ENCODE results near the gene GMCL1.
"Not testable (repeated sequence)": the region's sequence is repeated elsewhere in the genome, so short reads cannot be mapped to it uniquely, and the experiment has no call there.

Gene GMCL1

DNA sequence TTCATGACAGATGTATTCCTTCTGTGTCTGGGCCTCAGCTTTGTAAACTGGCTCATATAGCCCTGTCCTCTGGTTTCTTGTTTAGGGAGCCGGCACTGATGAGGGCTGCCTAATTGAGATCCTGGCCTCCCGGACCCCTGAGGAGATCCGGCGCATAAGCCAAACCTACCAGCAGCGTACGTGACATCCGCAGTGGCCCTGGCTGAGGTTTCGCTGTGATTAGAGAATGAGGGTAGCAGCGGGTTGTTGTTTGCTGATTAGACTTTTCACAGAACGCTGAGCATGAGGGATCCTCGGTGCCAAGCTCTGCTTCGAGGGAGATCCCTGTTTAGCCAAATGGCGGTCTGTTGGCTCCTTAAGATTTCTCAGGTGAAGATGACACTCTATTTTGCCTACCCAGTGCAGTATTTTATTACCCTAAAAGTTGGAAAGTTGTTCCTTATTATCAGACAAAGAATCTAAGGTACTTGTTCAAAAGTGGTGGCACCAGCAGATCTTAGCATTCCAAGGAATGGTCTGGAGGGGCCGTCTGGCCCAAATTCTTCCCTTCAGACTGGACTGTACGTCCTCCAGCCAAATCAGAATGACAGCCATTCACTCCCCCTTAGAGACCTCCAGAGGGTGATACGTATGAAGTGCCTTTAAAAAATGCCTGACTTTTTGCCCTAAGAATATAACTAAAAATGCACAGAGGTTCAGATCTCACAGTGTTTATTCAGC is 21.5 kb upstream of the GMCL1 start:
- no peak for DNase-seq

DNA sequence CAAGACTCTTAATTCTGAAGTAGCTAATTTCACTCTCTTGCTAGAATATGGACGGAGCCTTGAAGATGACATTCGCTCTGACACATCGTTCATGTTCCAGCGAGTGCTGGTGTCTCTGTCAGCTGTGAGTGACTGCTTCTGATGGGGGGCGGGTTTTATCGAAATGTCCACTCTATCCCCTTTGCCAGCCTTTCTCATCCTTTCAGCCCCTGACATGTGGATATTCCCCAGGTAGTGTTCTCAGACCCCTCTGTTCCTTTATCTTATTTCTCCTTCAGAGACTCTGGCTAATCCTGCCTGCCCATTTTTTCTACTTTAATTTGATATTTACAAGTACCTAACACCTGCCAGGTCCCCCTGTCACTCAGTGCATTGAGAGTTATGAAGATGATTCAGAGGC is 18.9 kb upstream of the GMCL1 start:
- no peak for DNase-seq

DNA sequence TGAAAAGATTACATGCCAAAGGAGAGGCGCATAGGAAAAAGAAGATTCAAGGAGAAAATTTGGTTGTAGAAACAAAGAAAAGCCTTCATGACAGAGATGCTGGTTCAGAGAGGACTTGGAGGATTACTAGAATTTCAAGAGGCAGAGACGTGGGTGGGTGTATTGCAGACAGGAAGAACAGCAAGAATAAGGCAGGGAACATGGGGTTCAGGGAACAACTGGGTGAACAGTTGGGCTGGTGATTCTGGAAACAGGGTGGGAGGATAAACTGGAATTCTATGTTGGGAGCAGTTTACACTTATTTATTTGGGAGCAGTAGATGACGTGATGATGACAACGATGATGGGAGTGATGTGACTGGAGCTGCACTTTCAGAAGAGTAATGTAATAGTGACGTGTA is 18.4 kb upstream of the GMCL1 start:
- no peak for DNase-seq

DNA sequence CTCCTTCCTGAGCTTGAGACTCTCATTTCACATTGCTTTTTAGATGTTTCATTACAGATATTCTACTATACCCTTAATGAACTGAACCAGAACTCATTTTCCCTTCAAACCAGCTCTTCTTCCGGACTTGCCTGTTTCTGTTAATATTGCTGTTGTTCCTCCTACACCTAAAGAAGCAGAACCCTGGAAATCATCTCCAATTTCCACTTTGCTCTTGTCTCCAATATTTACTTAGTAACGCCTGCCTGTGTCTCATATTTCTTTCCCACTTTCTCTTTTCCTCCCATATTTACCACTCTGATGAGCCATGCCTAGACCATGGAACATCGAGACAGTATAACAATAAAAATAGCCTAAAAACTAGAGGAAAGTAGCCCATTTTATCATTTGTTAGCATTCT is 17.9 kb upstream of the GMCL1 start:
- no peak for DNase-seq

DNA sequence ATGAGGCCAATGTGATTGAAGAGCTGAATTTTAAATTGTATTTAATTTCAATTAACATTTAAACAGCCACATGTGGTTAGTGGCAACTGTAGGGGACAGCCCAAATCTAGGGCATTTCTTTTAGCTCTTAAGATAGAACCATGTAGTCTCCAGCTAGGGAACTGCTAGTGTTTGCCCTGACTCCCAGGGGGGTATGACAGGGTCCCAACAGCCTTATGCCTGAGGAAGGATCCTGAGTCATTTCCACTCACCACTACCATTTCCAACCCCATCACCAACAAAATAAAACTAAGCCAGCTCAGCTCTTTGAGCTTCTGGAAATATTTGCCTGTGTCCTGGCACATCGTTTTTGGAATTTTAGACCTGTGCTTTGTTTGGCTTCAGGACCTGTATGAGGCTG is 13.7 kb upstream of the GMCL1 start:
- DNase-seq, result no peak

DNA sequence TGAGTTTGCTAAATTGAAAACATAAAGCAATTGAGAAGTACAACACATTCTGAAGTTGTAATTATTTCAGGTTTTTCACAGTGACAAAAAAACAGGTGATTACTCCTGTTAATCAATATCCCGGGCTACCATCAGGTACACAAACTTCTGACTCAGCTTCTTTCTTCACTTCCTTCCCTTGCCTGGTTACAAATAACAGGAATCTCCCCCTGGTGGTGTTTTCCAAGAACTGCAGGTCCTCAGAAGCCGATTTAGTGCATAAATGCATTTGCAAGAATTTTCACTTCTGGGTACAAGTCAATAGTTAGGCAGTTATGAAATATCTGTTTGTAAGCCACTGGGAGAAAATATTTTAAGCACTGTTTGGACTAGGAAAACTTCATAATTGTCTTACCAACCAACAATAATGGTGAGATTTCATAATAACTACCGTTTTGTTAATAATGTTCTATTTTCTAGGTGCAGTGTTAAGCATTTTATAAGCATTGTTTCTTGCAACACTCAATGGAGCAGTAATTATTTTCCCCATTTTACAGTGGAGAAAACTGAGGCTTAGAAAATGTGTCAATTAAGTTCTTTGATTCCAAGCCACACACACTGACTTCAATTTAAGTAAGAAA is 12.4 kb upstream of the GMCL1 start:
- peak; percentile 72 for DNase-seq

DNA sequence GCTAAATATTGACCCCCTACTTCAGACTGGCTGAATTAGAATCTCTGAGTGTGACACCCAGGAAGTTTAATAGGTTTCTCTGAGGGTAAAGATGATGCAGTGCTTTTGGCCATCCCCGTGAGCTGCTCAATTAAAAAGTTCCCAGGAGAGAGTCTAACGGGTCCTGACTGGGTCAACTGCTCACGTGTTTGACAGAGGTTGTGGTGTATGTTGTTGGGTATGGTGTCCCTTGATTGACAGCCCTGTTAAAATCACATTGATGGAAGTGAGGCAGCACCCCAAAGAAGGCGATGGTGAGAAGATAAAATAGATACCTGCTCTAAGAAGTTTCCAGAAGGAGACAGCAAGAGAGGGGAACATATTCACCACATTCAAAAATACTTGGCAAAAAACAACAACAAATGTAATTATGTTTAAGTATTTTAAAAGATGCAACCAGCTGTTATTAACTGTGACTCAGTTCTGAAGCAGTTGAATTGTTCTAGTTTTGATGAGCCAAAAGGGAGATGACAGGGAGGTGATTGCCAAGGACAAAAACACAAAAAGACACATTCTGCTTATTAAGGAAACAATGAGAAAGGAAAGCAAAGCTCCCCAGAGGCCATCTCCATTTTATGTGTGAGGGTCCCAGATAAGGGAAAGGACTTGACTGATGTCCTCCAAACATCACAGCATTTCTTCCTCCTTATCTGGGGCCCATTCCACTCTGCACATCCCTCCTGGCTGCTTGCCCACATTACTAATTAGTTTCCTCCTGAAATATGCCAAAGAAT is 11.5 kb upstream of the GMCL1 start:
- DNase-seq, result no peak

DNA sequence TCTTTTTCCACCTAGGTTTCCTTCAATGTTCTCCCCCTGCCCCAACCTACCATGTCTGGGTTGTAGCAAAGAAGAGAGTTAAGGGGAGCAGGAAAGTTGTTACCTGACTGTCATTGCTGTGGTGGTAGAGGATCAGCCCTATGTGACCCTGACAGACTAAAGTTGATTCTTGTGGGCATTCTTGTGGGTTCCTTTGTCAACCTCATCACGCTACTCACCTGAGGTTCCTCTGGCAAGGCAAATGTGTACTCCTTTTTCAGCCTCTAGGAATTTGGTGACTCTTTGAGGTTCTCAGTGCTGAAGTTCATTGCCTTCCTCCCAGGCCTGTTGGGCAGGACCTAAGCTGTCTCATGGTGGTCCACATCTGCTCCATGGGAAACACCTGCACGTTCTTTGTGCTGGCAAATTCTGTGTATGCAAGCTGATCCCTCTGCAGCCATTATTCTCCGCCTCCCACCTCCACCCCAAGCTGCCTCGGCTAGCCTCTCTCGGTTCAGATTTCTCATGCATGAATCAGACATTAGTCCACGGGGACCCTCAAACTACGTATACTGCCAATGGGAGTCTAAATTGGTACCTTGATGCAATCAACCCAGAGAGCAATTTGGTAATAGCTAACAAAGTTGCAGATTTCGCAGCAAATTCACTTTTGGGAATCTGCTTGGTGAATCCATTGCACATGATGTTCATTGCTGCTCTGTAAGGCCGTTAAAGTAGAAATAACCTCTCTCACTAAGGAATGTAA is 1.5 kb upstream of the GMCL1 start:
- no peak for DNase-seq

DNA sequence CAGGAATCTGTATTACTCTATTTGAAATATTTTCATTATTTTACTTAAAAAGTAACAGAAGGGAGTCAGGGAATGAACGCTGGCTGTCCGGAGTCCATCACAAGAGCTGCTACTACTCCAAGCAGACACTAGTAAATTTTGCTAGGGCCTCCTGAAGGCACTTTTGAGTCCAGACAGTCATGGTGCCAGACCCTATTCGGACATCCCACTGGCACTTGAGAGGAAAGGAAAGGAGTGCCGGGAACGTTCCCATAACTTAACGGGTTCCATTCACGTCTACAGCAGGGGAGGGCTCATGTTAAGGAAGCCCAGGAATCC is 563 bp upstream of the GMCL1 start:
- no peak for DNase-seq

DNA sequence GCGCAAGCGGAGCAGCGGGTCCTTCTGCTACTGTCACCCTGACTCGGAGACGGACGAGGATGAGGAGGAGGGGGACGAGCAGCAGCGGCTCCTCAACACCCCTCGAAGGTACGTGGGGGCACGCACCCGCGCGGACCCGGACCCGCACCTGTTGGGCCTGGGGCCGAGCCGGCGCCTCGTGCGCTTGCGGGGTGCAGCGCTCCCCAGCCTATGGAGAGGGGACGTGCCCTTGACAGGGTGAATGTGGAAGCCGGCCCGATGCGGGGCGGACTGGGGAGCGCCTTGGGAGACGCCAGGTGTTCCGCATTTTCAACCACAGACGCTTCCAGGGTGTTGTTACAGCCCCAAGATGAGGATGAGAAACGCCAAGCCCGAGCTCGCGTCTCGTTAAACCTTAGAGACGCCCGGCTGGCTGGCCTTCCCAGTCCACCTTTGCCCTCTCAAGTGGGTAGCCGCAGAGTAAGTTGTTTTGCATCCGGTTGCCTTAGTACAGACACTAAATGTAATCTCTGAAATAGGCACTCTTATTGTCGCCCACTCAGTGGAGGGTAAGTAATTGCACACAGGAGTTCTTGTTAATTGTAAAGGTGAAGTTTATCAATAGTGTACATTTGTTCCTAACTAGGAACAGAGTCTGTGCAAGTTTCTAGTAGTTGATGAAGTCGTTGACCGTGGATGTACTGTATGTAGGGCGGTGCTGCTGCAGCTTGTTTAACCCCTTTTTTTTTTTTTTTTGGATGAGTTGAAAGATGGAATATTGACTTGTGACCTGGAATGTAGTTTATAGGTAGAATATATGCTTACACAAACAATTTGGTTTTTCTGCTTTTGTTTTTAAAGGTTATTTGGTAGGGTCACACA is 815 bp downstream of the GMCL1 start:
- DNase-seq, result peak; percentile 35

DNA sequence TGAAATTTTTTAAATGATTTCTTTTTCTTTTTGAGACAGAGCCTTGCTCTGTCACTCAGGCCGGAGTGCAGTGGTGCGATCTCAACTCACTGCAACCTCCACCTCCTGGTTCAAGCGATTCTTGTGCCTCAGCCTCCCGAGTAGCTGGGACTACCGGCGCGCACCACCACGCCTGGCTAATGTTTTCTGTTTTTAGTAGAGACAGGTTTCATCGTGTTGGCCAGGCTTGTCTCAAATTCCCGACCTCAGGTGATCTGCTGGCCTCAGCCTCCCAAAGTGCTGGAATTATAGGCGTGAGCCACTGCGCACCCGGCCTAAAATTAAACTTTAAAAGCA is 1.4 kb downstream of the GMCL1 start:
- not testable (repeated sequence) for DNase-seq

DNA sequence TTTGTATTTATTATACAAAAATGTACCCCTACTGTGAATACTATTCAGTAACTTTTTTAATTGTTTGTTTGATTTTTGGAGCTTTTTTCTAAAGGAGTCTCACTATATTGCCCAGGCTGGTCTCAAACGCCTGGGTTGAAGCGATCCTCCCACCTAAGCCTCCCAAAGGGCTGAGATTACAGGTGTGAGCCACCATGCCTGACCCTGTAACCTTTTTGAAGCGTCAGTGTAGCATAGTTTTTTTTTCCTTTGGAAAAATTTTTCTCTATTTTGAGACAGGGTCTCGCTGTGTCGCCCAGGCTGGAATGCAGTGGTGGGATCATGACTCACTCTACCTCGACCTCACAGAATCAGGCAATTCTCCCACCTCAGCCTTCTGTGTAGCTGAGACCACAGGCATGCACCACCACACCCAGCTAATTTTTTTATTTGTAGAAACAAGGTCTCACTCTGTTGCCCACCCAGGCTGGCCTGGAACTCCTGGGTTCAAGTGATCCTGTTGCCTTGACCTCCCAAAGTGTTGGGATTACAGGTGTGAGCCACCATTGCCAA is 2.0 kb downstream of the GMCL1 start:
- DNase-seq, result no peak

DNA sequence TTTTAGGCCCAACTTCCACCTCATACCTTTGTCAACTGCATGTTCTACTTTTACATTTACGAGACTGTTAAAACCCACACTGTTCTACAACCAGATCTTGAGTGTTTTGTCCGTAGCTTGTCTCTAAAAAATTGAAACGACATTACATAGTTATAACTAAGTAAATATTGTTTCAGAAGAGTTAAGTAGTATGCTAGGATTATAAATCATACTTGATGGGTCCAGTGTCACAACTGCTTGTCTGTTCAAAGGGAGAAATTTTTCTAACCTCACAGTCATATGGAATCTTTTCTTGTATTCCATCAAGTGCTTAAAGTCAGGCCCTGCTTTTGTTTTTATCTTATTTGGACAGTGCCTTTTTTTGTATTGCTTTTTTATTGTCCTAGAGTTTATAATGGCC is 4.3 kb downstream of the GMCL1 start:
- no peak for DNase-seq

DNA sequence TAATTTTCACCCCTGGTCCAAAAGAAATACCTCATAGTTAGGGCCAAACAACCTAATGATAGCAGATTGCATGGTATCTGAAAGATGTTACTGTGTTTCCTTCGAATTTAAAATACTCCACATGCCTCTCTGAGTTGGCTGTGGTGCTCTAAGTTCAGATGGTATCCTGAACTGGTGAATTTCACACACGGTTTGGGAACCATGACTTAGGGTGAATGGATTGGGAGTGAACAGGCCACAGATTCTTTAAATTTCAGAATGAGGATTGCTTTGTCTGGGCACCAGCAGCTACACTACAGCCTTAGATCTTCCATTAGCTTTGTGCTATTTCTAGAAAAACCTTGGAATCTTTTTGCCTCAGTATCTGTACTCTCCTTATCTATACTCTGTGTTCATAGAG is 6.2 kb downstream of the GMCL1 start:
- no peak for DNase-seq

DNA sequence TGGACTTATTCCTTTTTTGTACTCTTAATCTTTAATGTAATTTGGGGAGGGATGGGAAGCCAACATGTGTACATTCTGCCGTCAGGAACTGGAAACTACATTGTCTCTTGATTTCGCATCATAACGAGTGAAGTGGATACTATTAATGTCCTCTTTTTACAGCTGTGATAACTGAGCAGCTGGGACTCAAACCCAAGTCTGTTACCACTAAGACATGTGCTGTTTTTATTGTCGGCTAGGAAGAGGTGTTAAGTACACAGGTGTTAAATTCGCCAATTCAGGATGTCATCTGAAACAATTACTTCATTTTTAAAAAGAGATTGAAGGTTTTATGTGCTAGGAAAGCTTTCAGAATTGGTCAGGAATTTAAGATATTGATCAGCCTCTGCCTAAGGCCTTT is 6.9 kb downstream of the GMCL1 start:
- no peak for DNase-seq

DNA sequence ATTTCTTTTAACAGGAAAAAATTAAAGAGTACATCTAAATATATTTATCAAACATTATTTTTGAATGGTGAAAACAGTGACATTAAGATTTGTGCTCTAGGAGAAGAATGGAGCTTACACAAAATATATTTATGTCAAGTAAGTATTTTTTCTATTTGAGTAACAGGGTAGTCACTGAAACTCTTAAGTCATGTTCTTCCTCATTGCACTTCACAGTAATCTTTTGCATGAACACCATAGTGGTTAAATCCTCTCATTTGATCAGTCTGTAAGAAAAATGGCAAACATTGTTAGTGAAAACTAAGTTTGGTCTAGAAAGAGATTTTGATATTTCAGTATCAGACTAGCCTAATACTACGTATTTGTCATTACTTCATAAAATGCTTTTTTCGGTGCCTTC is 8.1 kb downstream of the GMCL1 start:
- DNase-seq, result no peak

DNA sequence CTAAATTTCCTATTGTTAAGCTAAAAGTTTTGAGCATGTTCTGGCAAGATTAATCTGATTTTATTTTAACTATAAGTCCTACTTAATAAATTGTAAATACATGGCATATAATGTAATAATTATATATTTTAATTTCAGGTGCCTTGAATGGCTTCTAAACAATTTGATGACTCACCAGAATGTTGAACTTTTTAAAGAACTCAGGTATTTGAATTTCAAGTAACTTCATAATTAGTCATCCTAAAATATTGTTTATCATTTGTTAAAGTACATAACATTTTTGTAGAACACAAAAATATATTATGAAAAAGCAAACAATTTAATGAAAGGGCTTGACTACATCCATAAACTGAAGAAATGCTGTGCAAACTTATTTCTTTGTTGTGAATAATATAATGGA is 14.5 kb downstream of the GMCL1 start:
- DNase-seq, result no peak

DNA sequence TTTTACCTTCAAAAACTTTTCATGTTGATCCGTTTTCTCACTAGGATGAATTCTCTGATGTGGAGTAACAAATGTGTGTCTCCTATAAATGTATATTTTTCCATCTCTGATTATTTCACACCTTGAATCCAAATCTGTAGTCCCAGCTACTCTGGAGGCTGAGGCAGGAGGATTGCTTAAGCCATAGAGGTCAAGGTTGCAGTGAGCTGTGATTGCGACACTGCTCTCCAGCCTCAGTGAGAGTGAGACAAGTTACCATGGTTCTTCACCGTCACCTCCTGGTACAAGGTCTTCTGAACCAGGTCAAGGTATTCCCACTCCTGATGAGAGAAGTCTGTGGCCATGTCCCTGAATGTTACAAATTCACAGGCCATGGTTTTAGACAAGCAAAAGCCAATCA is 15.1 kb downstream of the GMCL1 start:
- DNase-seq, result no peak

DNA sequence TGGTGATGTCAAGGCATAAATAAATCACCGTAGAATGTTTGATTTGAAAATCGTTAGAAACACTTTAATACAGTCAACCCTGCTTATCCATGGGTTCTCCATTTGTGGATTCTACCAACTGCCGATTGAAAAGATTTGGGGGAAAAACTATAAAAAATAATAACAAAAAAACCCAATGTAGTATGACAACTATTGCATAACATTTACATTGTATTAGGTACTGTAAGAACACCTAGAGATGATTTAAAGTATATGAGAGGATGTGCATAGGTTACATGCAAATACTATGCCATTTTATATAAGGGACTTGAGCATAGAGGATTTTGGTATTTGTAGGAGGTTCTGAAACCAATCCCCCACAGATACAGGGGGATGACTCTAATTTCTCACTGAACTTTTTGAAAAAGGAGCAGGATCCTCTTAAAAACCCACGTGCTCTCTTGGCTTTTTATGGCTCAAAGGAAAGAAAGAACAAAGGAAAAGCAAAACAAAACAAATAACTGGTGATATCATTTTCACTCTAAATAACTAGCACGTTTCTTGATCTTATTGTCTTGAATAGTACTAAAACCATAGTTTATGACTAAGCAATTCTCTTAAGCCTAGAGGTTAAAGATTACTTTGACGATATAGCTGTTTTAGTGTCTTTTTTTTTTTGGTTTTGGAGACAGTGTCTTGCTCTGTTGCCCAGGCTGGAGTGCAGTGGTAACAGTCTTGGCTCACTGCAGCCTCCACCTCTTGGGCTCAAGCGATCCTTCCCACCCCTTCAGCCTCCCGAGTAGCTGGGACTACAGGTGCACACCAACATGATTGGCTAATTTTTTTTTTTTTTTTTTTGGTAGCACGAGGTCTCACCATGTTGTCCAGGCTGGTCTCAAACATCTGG is 17.0 kb downstream of the GMCL1 start:
- DNase-seq, result no peak

DNA sequence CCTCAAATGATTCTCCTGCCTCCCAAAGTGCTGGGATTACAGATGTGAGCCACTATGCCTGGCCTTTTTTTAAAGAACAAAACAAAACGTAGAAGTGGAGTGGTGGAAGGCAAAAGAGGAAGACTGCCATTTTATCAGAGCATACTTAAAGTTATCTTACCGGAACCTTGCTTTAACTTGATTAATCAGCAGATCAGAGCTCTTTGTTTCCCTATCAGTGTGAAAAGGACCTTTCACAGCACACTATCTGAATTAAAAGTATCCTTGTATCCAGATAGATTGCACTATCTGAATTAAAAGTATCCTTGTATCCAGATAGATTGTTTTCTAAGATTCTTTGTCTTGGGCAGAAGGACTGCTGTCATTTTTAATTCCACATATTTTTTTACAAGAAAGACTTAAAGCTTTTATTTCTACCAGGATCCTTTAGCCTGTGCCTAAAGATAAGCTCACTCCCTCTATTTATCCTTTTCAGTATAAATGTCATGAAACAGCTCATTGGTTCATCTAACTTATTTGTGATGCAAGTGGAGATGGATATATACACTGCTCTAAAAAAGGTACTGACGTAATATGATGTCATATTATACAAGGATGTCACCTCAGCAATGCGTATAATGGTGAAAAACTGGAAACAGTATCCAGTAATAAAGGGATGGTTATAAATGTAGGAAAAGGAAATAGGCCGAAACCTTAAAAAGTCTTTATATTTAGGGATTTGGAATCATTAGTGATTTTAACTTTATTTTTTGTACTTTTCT is 17.8 kb downstream of the GMCL1 start:
- no peak for DNase-seq
